Hematopoietic multipotent progenitor cell treated with erythropoietin and hydrocortisone succinate and interleukin-3 and kit ligand, for 4 days (in vitro differentiated cells): Measurements from ENCODE around the gene CHCHD3.
"Not testable (repeated sequence)": the region's sequence is repeated elsewhere in the genome, so short reads cannot be mapped to it uniquely, and the experiment has no call there.

Experiments used
- DNase-seq: peaks from one replicate; pipeline ENCODE4 v3.0.0-alpha.2; 2015

Gene CHCHD3

GRCh38 chr7:132998763-132999162, 83.1 kb downstream of the CHCHD3 start:
- no peak for DNase-seq

GRCh38 chr7:132997505-132997904, 84.4 kb downstream of the CHCHD3 start:
- DNase-seq = no peak

GRCh38 chr7:132996581-132997242, 85.2 kb downstream of the CHCHD3 start:
- peak; percentile 6 for DNase-seq

- DNase-seq = no peak
Observed at GRCh38 chr7:132993377-132994013, 88.4 kb downstream of the CHCHD3 start.

GRCh38 chr7:132991615-132992587, 90.0 kb downstream of the CHCHD3 start:
- no peak for DNase-seq

- DNase-seq = no peak
Observed at GRCh38 chr7:132988117-132988516, 93.8 kb downstream of the CHCHD3 start.

- DNase-seq = no peak
Observed at GRCh38 chr7:132980402-132980801, 101.5 kb downstream of the CHCHD3 start.

- no peak for DNase-seq
Observed at GRCh38 chr7:132979524-132979923, 102.4 kb downstream of the CHCHD3 start.

- no peak for DNase-seq
Observed at GRCh38 chr7:132977234-132977633, 104.7 kb downstream of the CHCHD3 start.

- no peak for DNase-seq
Observed at GRCh38 chr7:132972745-132973144, 109.1 kb downstream of the CHCHD3 start.

- DNase-seq = no peak
Observed at GRCh38 chr7:132970257-132970656, 111.6 kb downstream of the CHCHD3 start.

GRCh38 chr7:132969520-132969919, 112.4 kb downstream of the CHCHD3 start:
- DNase-seq = no peak

GRCh38 chr7:132967470-132967848, 114.4 kb downstream of the CHCHD3 start:
- DNase-seq = not testable (repeated sequence)

- no peak for DNase-seq
Observed at GRCh38 chr7:132966754-132967469, 115.0 kb downstream of the CHCHD3 start.

GRCh38 chr7:132965951-132966350, 115.9 kb downstream of the CHCHD3 start:
- DNase-seq = no peak

- peak; percentile 21 for DNase-seq
Observed at GRCh38 chr7:132964876-132965275, 117.0 kb downstream of the CHCHD3 start.

- DNase-seq = no peak
Observed at GRCh38 chr7:132959891-132960290, 122.0 kb downstream of the CHCHD3 start.

- DNase-seq = peak; percentile 11
Observed at GRCh38 chr7:132956556-132956955, 125.3 kb downstream of the CHCHD3 start.

GRCh38 chr7:132953468-132953867, 128.4 kb downstream of the CHCHD3 start:
- DNase-seq = no peak

GRCh38 chr7:132950725-132951124, 131.2 kb downstream of the CHCHD3 start:
- no peak for DNase-seq

- DNase-seq = no peak
Observed at GRCh38 chr7:132947011-132947410, 134.9 kb downstream of the CHCHD3 start.

- no peak for DNase-seq
Observed at GRCh38 chr7:132944774-132945173, 137.1 kb downstream of the CHCHD3 start.

GRCh38 chr7:132943645-132944044, 138.2 kb downstream of the CHCHD3 start:
- no peak for DNase-seq
